ENCODE results near the gene DLX4.

Gene DLX4

DNA sequence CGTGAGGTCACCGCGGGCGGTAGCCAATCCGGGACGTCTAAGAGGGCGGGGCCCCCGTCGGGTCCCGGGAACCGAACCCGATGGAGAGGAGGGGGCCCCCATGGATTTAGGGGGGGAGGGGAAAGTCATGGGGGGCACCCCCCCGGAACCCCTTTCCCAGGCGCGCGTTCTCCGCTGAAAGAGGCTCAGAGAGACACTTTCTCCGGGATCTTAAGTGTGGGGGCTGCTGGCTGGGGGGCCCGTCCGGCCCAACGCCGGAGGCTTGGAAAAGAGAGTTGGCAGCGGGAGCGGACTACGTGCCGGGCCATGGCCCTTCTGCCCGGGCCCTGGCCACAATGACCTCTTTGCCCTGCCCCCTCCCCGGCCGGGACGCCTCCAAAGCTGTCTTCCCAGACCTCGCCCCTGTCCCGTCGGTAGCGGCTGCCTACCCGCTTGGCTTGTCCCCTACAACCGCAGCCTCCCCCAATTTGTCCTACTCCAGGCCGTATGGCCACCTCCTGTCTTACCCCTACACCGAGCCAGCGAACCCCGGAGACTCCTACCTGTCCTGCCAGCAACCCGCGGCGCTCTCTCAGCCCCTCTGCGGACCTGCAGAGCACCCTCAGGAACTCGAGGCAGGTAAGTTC is at the start of gene DLX4:
TSS of gene DLX4 (plus strand) at position 57 of the 626 bp plus-strand sequence. CDS start at position 336, 279 bp downstream.
- H3K4me3 Mint-ChIP-seq: peak within 1 kb of the TSS; percentile 89

DNA sequence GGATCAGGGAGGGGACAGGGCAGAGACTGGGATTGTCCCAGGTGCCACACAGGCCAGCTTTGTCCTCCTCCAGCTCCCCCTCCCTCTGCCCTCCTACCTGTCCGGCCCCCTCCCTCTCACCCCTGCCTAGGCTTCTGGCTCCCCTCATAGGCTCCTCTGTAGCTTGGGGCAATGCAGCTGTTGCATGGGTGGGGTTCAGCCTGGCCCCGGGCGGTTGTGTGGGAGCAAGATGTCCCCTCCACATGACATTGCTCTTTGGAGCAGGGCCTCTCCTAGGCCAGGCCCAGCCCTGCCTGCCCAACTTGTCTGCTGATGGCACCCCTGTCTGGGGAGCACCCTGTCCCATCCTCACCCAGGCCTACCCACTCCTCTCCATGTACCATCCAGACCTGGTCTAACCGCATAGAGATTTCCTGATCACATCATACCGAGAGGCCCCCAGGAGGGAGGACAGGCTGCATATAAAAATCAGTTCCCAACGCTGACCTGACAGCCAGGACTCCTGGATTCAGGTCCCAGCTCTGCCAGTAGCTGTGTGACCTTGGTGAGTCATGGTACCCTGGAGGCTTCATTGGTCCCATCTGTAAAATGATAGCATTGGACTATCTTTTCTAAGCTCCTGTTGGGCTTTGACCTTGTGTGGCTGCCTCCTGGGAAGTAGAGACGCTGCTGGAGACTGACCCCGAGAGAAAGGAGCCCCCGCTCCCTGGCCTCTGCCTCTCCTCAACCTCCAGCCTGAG is 48.8 kb upstream of the DLX4 start:
- no peaks in the 10 kb centered on the region for H3K36me3 Mint-ChIP-seq (ENCODE audit: low read depth)
- H3K4me3 Mint-ChIP-seq: no peak overlapping the region
- peaks cover 18% of the 10 kb centered on the region for H3K27me3 Mint-ChIP-seq (ENCODE audit: low read depth, poor library complexity)

More for the DNA sequence above, at the start of gene DLX4:
- Mint-ChIP-seq H3K9me3 (no peaks in the 10 kb centered on the region), H3K4me1 (peaks cover 55% of the 10 kb centered on the region), H3K36me3 (ENCODE audit: low read depth) (no peaks in the 10 kb centered on the region), H3K27me3 (ENCODE audit: low read depth, poor library complexity) (peaks cover 100% of the 10 kb centered on the region), H3K27ac (no peak within 1 kb of the TSS)
- TF ChIP-seq CTCF (IDR thresholded peaks at IDR 0.05): no peak
- peak; percentile 37 for DNase-seq

GRCh38 chr17:49922095-49922494 is 46.9 kb upstream of the DLX4 start:
- Mint-ChIP-seq H3K9me3 (no peaks in the 10 kb centered on the region), H3K27me3 (ENCODE audit: low read depth, poor library complexity) (peaks cover 10% of the 10 kb centered on the region), H3K36me3 (ENCODE audit: low read depth) (no peaks in the 10 kb centered on the region), H3K4me1 (peaks cover 38% of the 10 kb centered on the region), H3K4me3 (no peak overlapping the region), H3K27ac (no peak overlapping the region)
- no peak for TF ChIP-seq CTCF (IDR thresholded peaks at IDR 0.05)
- no peak for DNase-seq

More for the DNA sequence above, 48.8 kb upstream of the DLX4 start:
- H3K27ac Mint-ChIP-seq: no peak overlapping the region
- TF ChIP-seq CTCF (IDR thresholded peaks at IDR 0.05): no peak
- peaks cover 42% of the 10 kb centered on the region for H3K4me1 Mint-ChIP-seq
- DNase-seq: no peak
- no peaks in the 10 kb centered on the region for H3K9me3 Mint-ChIP-seq

DNA sequence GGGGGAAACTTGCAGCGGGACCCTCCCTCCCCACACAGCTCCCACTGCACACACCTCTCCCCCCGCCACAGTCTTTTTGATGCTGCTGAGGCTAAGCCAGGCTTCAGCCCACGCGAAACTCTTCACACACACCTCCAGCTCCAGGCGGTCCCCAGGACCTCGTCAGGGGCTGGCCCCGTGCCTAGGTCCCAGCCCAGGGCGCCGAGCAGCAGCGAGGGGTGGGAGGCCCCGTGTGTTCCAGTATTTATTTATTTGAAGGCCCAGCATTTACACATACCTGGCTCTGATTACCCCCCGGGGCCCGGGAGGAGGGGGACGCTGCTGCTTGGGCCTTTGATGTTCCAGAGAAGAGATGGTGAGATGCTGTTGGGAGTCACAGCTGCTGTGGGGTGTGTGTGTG is 44.9 kb upstream of the DLX4 start:
- no peak for DNase-seq
- H3K27me3 Mint-ChIP-seq (ENCODE audit: low read depth, poor library complexity): peaks cover 7% of the 10 kb centered on the region
- H3K4me1 Mint-ChIP-seq: peaks cover 41% of the 10 kb centered on the region
- TF ChIP-seq CTCF (IDR thresholded peaks at IDR 0.05): no peak
- H3K4me3 Mint-ChIP-seq: no peak overlapping the region
- H3K36me3 Mint-ChIP-seq (ENCODE audit: low read depth): no peaks in the 10 kb centered on the region
- H3K9me3 Mint-ChIP-seq: no peaks in the 10 kb centered on the region
- no peak overlapping the region for H3K27ac Mint-ChIP-seq

GRCh38 chr17:49924589-49924988 is 44.4 kb upstream of the DLX4 start:
- H3K4me3 Mint-ChIP-seq: no peak overlapping the region

More at GRCh38 chr17:49924589-49924988, 44.4 kb upstream of the DLX4 start:
- no peak for DNase-seq
- no peaks in the 10 kb centered on the region for H3K36me3 Mint-ChIP-seq (ENCODE audit: low read depth)
- peaks cover 41% of the 10 kb centered on the region for H3K4me1 Mint-ChIP-seq
- no peak for TF ChIP-seq CTCF (IDR thresholded peaks at IDR 0.05)
- H3K9me3 Mint-ChIP-seq: no peaks in the 10 kb centered on the region
- peaks cover 9% of the 10 kb centered on the region for H3K27me3 Mint-ChIP-seq (ENCODE audit: low read depth, poor library complexity)
- no peak overlapping the region for H3K27ac Mint-ChIP-seq
